Heart left ventricle (tissue), 16 donors: ENCODE results near the gene CDC42SE2. TPM values are rescaled to one million over a fixed set of nuclear protein-coding genes. Genes with fewer than 3 reads are reported as not detected.

Experiments used
- ATAC-seq, 4 donors: fragments of 200-7000 bp; cut with Tn5 transposase; one replicate each; pipeline ENCODE4 v1.9.1; 2020 to 2022; ENCODE audit warnings: moderate library complexity in 4 of 4, mild to moderate bottlenecking in 3 of 4, moderate number of reproducible peaks in 1 of 4
- DNase-seq, 5 donors: peaks; one replicate each; pipeline ENCODE4 v3.0.0-alpha.2; 2020
- H3K27ac ChIP-seq, 12 donors: fragments of 200-600 bp; sonication (generic) in 4 of 12; one replicate each; pipeline versions ENCODE4 v1.5.0 to v1.8.0; 2016 to 2022; ENCODE audit warnings: mild to moderate bottlenecking in 2 of 12
- H3K27me3 ChIP-seq, 9 donors: fragments of 200-600 bp; sonication (generic) in 2 of 9; one replicate each; pipeline versions ENCODE4 v1.5.1 to v1.8.0; 2016 to 2022; ENCODE audit warnings: mild to moderate bottlenecking in 3 of 9
- H3K36me3 ChIP-seq, 9 donors: fragments of 200-600 bp; sonication (generic) in 2 of 9; one replicate each; pipeline versions ENCODE4 v1.5.0 to v1.8.0; 2018 to 2022; ENCODE audit warnings: mild to moderate bottlenecking in 2 of 9
- H3K4me1 ChIP-seq, 12 donors: fragments of 200-600 bp; sonication (generic) in 4 of 12; one replicate each; pipeline versions ENCODE4 v1.5.0 to v1.8.0; 2016 to 2022; ENCODE audit warnings: mild to moderate bottlenecking in 3 of 12
- H3K4me3 ChIP-seq, 12 donors: fragments of 200-600 bp; sonication (generic) in 4 of 12; one replicate each; pipeline versions ENCODE4 v1.5.0 to v1.8.0; 2017 to 2022; ENCODE audit warnings: mild to moderate bottlenecking in 9 of 12, moderate library complexity in 4 of 12
- H3K9me3 ChIP-seq, 12 donors: fragments of 200-600 bp; sonication (generic) in 4 of 12; one replicate each; pipeline versions ENCODE4 v1.5.0 to v1.8.0; 2016 to 2022; ENCODE audit warnings: mild to moderate bottlenecking in 1 of 12
- CTCF ChIP-seq, 12 donors: fragments of 200-600 bp; sonication (generic) in 4 of 12; IDR thresholded peaks; one replicate each; pipeline versions ENCODE4 v1.5.0 to v1.8.0; 2018 to 2022; ENCODE audit warnings: antibody characterized with exemption in 12 of 12, mild to moderate bottlenecking in 5 of 12
- POLR2A ChIP-seq, 2 donors: fragments of 450-650 bp; IDR thresholded peaks; one replicate each; pipeline ENCODE4 v1.6.1; 2017; ENCODE audit warnings: antibody characterized with exemption in 2 of 2, mild to moderate bottlenecking in 2 of 2, moderate library complexity in 2 of 2
- WGBS, 4 donors: extraction: QIAGEN DNeasy Blood & Tissue Kit in 2 of 4; methylation state at CpG; one replicate each; pipeline versions ENCODE4 v1.1.5 to v1.1.7; 2013 to 2018; 5-methylcytosine and 5-hydroxymethylcytosine counted together
- intact Hi-C, 10 donors: fragments of 100-400 bp; cut with DNase I; formaldehyde crosslinking; loops; one replicate each; pipeline versions ENCODE4 v1.11.1 to v1.14.2; 2022
- polyA plus RNA-seq, 2 donors: library from polyadenylated mRNA; stranded (reverse); fragments of 200-250 nt; gene quantifications; one replicate each; pipeline ENCODE4 v1.2.3, GENCODE V29; 2013
- total RNA-seq, 9 donors: library from RNA; depleted of rRNA in 2 of 9; stranded (reverse); fragments of >200 nt in 2 of 9; fragmentation: NEBNext Ultra II Directional in 3 of 9; extraction: Animal tissue kit (Norgen Biotek cat#: 25700) in 3 of 9; gene quantifications; one replicate each; pipeline versions ENCODE4 v1.1.0 to v1.2.4, GENCODE V29; 2016 to 2023
- donor health status: ischemic (EF 13 %, LVEDD 7.1; RV severe dilation, severe dysfunction).
- donor health status: healthy with polysubstance abuse.
- donor health status: DM: no; HTN: yes; CAD: no.
- donor health status: DM: no; HTN: no; CAD: no.
- donor health status: ischemic (EF 25% LVEDD 6.9; RV normal size, moderate dysfunction).
- donor health status: ischemic (EF 25% LVEDD 5.7; RV mildly dilated, moderate dysfunction).
- donor health status: healthy.
- donor health status: DM: yes; HTN: yes; CAD: no.
- donor health status: ischemic (EF 35%, LVEDD 5.7; RV mildly dilated, moderate dysfunction).
- donor health status: nonischemic (EF 11% LVEDD 7.7; RV severe dilation, severe dysfunction).
- donor health status: DM: yes; HTN: yes; CAD: no.
- donor health status: PGD.
- donor health status: ischemic (EF 29% LVEDD 5.4; RV normal size, mild dysfunction).
- donor health status: nonischemic (EF 23%, LVEDD 6.1; RV moderate dilation, normal function).

Gene CDC42SE2
- total and polyA plus RNA-seq, 11 donors: 4.8 to 29.2 (median 12.4) TPM

DNA sequence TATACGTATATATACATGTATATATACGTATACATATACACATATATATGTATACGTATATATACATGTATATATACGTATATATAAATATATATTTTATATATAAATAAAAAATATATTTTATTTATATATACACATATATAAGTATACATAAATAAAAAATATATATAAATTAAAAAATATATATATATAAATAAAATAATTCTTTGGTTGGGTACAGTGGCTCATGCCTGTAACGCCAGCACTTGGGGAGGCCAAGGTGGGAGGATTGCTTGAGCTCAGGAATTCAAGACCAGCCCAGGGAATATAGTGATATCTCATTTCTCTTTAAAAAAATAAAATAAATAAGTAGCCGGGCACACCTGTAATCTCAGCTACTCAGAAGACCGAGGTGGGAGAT is 155.0 kb downstream of the CDC42SE2 start:
- Histone ChIP-seq H3K4me1 (peaks cover 0 to 6% (median 0%) of the 10 kb centered on the region in 12 donors), H3K27me3 (no peaks in the 10 kb centered on the region), H3K4me3 (no peak overlapping the region), H3K36me3 (peaks cover 0 to 27% (median 11%) of the 10 kb centered on the region in 9 donors), H3K27ac (no peak overlapping the region), H3K9me3 (no peaks in the 10 kb centered on the region)
- no peak for ATAC-seq
- DNase-seq: no peak
- WGBS, 4 donors: 92 to 96% (median 95%) methylated on average over 7 of the region's 7 CpGs
- intact Hi-C loops: loop anchor here in 9 of 10 donors (5.0 to 10.0 kb wide), 7 partner anchors 244 to 1524 kb away; partner anchors contain the start of genes HINT1 (in 5 of the 9), CHSY3 (in 3 of the 9) and LYRM7 (in 2 of the 9)
- TF ChIP-seq CTCF (IDR thresholded peaks at IDR 0.05): no peak
- TF ChIP-seq POLR2A (IDR thresholded peaks at IDR 0.05): no peak

DNA sequence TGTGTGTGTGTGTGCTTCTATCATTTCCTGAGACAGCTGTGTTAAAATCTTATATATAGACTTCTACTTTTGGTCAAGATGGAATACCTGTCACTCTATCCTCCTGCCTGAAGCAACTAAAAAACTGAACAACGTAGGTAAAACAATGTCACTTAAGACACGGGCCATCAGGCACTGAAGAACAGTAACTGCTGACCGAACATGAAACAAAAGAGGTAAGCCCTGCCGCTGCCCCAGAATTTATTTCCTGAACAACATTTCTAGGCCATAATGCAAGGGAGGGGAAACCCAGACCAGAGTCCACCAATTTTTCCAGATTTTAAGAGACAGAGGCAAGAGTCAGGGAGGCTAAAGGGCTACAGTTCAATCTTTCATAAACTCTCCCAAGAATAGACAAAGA is 156.0 kb downstream of the CDC42SE2 start:
- intact Hi-C loops: loop anchor here in 9 of 10 donors (5.0 to 10.0 kb wide), 9 partner anchors 245 to 1645 kb away; partner anchors contain the start of genes HINT1 (in 5 of the 9), CHSY3 (in 3 of the 9) and LYRM7 (in 2 of the 9)
- no peak overlapping the region for H3K4me3 ChIP-seq
- H3K36me3 ChIP-seq: peaks cover 0 to 33% (median 6%) of the 10 kb centered on the region in 9 donors
- TF ChIP-seq CTCF (IDR thresholded peaks at IDR 0.05): no peak
- TF ChIP-seq POLR2A (IDR thresholded peaks at IDR 0.05): no peak
- DNase-seq (no peak), ATAC-seq (no peak)
- no peaks in the 10 kb centered on the region for H3K27me3 ChIP-seq
- 68 to 86% (median 81%) methylated on average over 4 of the region's 4 CpGs for WGBS, 4 donors
- no peak overlapping the region for H3K27ac ChIP-seq
- no peaks in the 10 kb centered on the region for H3K9me3 ChIP-seq
- peaks cover 0 to 6% (median 0%) of the 10 kb centered on the region in 12 donors for H3K4me1 ChIP-seq

DNA sequence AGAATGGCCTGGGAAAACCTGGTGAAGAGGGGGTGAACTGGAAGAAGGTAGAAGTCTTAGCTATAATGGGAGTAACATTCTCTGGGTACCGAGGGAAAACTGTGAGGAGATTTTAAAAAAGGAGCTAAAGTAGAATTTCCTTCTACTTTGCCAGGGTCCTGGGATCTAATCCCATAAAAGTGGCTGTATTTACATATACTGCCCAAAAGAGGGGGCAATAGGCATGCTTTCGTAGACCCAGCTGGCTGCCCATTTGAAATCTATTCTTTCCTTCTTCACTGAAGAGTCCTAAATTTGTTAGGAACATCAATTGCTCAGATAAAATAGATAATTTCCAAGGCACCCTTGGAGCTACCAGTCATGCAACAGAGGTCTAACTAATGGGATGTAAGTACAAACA is 159.2 kb downstream of the CDC42SE2 start:
- H3K4me1 ChIP-seq: no peaks in the 10 kb centered on the region
- TF ChIP-seq POLR2A (IDR thresholded peaks at IDR 0.05) (no peak), CTCF (IDR thresholded peaks at IDR 0.05) (peak; percentile 7 to 55 (median 38))
- ATAC-seq: peak in 1 of 4 donors; percentile 33
- H3K9me3 ChIP-seq: no peaks in the 10 kb centered on the region
- H3K27me3 ChIP-seq: no peaks in the 10 kb centered on the region
- intact Hi-C loops: loop anchor here in 5 of 10 donors (10.0 kb wide), 2 partner anchors 582 to 1648 kb away; no protein-coding TSS in a partner anchor
- WGBS, 4 donors: 71 to 86% (median 82%) methylated on average over 2 of the region's 2 CpGs
- H3K27ac ChIP-seq: no peak overlapping the region
- peaks cover 0 to 60% (median 25%) of the 10 kb centered on the region in 9 donors for H3K36me3 ChIP-seq
- H3K4me3 ChIP-seq: no peak overlapping the region
- no peak for DNase-seq

DNA sequence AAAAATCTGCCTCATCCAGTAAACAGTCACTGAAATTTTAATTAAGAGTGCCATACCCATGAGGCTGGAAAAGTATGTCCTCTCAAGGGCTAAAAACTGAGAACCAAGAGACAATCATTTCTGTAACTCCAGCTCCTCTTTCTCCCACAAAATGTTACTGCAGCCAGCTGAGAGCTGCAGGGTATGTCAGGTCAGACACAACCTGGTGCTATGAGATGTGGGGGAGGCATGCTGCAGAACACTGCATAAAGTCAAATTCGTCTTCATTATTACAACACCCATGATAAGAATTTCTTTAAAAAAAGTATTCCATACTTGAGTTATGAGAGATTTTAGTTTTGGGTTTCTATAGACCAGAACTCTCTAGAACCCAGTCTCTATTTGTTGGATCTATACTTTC is 162.2 kb downstream of the CDC42SE2 start:
- intact Hi-C loops: loop anchor here in 5 of 10 donors (5.0 to 10.0 kb wide), 3 partner anchors 579 to 1651 kb away; no protein-coding TSS in a partner anchor
- Histone ChIP-seq H3K4me3 (no peak overlapping the region), H3K9me3 (no peaks in the 10 kb centered on the region), H3K27ac (no peak overlapping the region), H3K27me3 (no peaks in the 10 kb centered on the region), H3K36me3 (peaks cover 0 to 79% (median 49%) of the 10 kb centered on the region in 9 donors), H3K4me1 (no peaks in the 10 kb centered on the region)
- ATAC-seq: no peak
- WGBS, 4 donors: 78 to 90% (median 88%) methylated on average over 1 of the region's 1 CpG
- TF ChIP-seq POLR2A (IDR thresholded peaks at IDR 0.05) (no peak), CTCF (IDR thresholded peaks at IDR 0.05) (no peak)
- no peak for DNase-seq
